ENCODE measurements around the gene YEATS2.
"Not testable (repeated sequence)": the region's sequence is repeated elsewhere in the genome, so short reads cannot be mapped to it uniquely, and the experiment has no call there.

Gene YEATS2

GRCh38 chr3:183711516-183711915 is 13.9 kb downstream of the YEATS2 start:
- DNase-seq (ENCODE audit: low read depth in 2 of 2, low spot score in 1 of 2) = no peak

GRCh38 chr3:183714622-183715021 is 17.0 kb downstream of the YEATS2 start:
- no peak for DNase-seq (ENCODE audit: low read depth in 2 of 2, low spot score in 1 of 2)

GRCh38 chr3:183718012-183718411 is 20.4 kb downstream of the YEATS2 start:
- no peak for DNase-seq (ENCODE audit: low read depth in 2 of 2, low spot score in 1 of 2)

- DNase-seq (ENCODE audit: low read depth in 2 of 2, low spot score in 1 of 2) = no peak
Observed at GRCh38 chr3:183725387-183725786, 27.8 kb downstream of the YEATS2 start.

- DNase-seq (ENCODE audit: low read depth in 2 of 2, low spot score in 1 of 2) = no peak
Observed at GRCh38 chr3:183728204-183728603, 30.6 kb downstream of the YEATS2 start.

- DNase-seq (ENCODE audit: low read depth in 2 of 2, low spot score in 1 of 2) = no peak
Observed at GRCh38 chr3:183730361-183730760, 32.8 kb downstream of the YEATS2 start.

- no peak for DNase-seq (ENCODE audit: low read depth in 2 of 2, low spot score in 1 of 2)
Observed at GRCh38 chr3:183731611-183732010, 34.0 kb downstream of the YEATS2 start.

GRCh38 chr3:183733553-183733952 is 36.0 kb downstream of the YEATS2 start:
- no peak for DNase-seq (ENCODE audit: low read depth in 2 of 2, low spot score in 1 of 2)

GRCh38 chr3:183734750-183735494 is 37.3 kb downstream of the YEATS2 start:
- no peak for DNase-seq (ENCODE audit: low read depth in 2 of 2, low spot score in 1 of 2)

- no peak for DNase-seq (ENCODE audit: low read depth in 2 of 2, low spot score in 1 of 2)
Observed at GRCh38 chr3:183737116-183737515, 39.5 kb downstream of the YEATS2 start.

GRCh38 chr3:183740154-183740553 is 42.6 kb downstream of the YEATS2 start:
- DNase-seq (ENCODE audit: low read depth in 2 of 2, low spot score in 1 of 2) = not testable (repeated sequence)

- no peak for DNase-seq (ENCODE audit: low read depth in 2 of 2, low spot score in 1 of 2)
Observed at GRCh38 chr3:183743231-183743630, 45.6 kb downstream of the YEATS2 start.

GRCh38 chr3:183745300-183746098 is 47.9 kb downstream of the YEATS2 start:
- DNase-seq (ENCODE audit: low read depth in 2 of 2, low spot score in 1 of 2) = no peak

- DNase-seq (ENCODE audit: low read depth in 2 of 2, low spot score in 1 of 2) = no peak
Observed at GRCh38 chr3:183754052-183754451, 56.5 kb downstream of the YEATS2 start.

GRCh38 chr3:183762304-183762703 is 64.7 kb downstream of the YEATS2 start:
- DNase-seq (ENCODE audit: low read depth in 2 of 2, low spot score in 1 of 2) = no peak

GRCh38 chr3:183764847-183765731 is 67.5 kb downstream of the YEATS2 start:
- no peak for DNase-seq (ENCODE audit: low read depth in 2 of 2, low spot score in 1 of 2)

GRCh38 chr3:183766107-183766506 is 68.5 kb downstream of the YEATS2 start:
- DNase-seq (ENCODE audit: low read depth in 2 of 2, low spot score in 1 of 2) = no peak

- DNase-seq (ENCODE audit: low read depth in 2 of 2, low spot score in 1 of 2) = peak; percentile 36 to 38
Observed at GRCh38 chr3:183766745-183767606, 69.4 kb downstream of the YEATS2 start.

GRCh38 chr3:183768114-183768513 is 70.5 kb downstream of the YEATS2 start:
- DNase-seq (ENCODE audit: low read depth in 2 of 2, low spot score in 1 of 2) = no peak

GRCh38 chr3:183769453-183769852 is 71.9 kb downstream of the YEATS2 start:
- DNase-seq (ENCODE audit: low read depth in 2 of 2, low spot score in 1 of 2) = no peak

- no peak for DNase-seq (ENCODE audit: low read depth in 2 of 2, low spot score in 1 of 2)
Observed at GRCh38 chr3:183774631-183775030, 77.0 kb downstream of the YEATS2 start.
